Panc1 (cell line): ENCODE measurements around the gene IQSEC2.

Experiments
- TCF7L2 ChIP-seq: IDR thresholded peaks from 2 replicates; pipeline ENCODE4 v1.6.1; 2011; ENCODE audit warnings: mild to moderate bottlenecking, low read depth, low read length, inconsistent platforms
- TF ChIP-seq, protein P1 (sequence below): fragments of 450-650 bp; IDR thresholded peaks from 2 replicates; pipeline ENCODE4 v1.5.1; 2017; ENCODE audit warnings: mild to moderate bottlenecking

DNA sequence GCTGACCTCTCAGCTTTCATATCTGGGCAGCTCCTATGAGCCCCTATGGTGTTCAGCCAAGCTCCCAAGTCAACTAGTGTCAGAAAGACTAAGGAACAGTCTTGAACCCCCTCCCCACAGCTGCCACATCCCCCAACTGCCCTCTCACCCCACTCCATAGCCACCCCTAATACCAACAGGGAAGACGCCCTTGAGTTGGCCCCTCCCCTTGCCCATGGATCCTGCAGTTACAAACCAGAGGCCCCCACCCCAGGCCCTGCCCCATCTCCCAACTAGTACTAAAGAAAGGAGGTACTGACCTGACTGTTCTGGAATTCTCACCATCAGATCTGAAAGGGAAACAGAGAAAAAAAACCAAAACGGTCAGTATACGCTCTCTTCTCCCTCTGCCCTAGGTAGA is 10.2 kb upstream of the IQSEC2 start:
- TF ChIP-seq, protein P1, sequence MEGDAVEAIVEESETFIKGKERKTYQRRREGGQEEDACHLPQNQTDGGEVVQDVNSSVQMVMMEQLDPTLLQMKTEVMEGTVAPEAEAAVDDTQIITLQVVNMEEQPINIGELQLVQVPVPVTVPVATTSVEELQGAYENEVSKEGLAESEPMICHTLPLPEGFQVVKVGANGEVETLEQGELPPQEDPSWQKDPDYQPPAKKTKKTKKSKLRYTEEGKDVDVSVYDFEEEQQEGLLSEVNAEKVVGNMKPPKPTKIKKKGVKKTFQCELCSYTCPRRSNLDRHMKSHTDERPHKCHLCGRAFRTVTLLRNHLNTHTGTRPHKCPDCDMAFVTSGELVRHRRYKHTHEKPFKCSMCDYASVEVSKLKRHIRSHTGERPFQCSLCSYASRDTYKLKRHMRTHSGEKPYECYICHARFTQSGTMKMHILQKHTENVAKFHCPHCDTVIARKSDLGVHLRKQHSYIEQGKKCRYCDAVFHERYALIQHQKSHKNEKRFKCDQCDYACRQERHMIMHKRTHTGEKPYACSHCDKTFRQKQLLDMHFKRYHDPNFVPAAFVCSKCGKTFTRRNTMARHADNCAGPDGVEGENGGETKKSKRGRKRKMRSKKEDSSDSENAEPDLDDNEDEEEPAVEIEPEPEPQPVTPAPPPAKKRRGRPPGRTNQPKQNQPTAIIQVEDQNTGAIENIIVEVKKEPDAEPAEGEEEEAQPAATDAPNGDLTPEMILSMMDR = no peak
- TF ChIP-seq TCF7L2 = no peak
